Gastroesophageal sphincter (tissue), 4 donors: Measurements from ENCODE around the gene EIF5B. TPM values are rescaled to one million over a fixed set of nuclear protein-coding genes. Genes with fewer than 3 reads are reported as not detected.
"Not testable (repeated sequence)": the region's sequence is repeated elsewhere in the genome, so short reads cannot be mapped to it uniquely, and the experiment has no call there.

Experiments
- ATAC-seq: fragments of 150-250 bp; one replicate; pipeline ENCODE4 v1.9.1; 2016; ENCODE audit warnings: mild to moderate bottlenecking, moderate library complexity
- H3K27ac ChIP-seq, 4 donors: fragments of 200-600 bp; sonication (generic) in 3 of 4; 1 replicate in 3 of 4; 2 replicates in 1 of 4; pipeline ENCODE4 v1.5.1; 2016 to 2019
- H3K27me3 ChIP-seq: fragments of 200-600 bp; sonication (generic); one replicate; pipeline ENCODE4 v1.5.1; 2019
- H3K36me3 ChIP-seq, 2 donors: fragments of 200-600 bp; sonication (generic); one replicate each; pipeline ENCODE4 v1.5.1; 2019; ENCODE audit warnings: control low read depth in 1 of 2
- H3K4me1 ChIP-seq, 3 donors: fragments of 200-600 bp; sonication (generic); 1 replicate in 2 of 3; 2 replicates in 1 of 3; pipeline ENCODE4 v1.5.1; 2016 to 2019; ENCODE audit warnings: control low read depth in 2 of 3
- H3K4me3 ChIP-seq, 2 donors: fragments of 200-600 bp; sonication (generic); one replicate each; pipeline ENCODE4 v1.5.1; 2019; ENCODE audit warnings: mild to moderate bottlenecking in 1 of 2, moderate library complexity in 1 of 2
- H3K9me3 ChIP-seq, 3 donors: fragments of 200-600 bp; sonication (generic); one replicate each; pipeline ENCODE4 v1.5.1; 2017 to 2019; ENCODE audit warnings: control low read depth in 2 of 3
- EP300 ChIP-seq: sonication (generic); formaldehyde crosslinking; IDR thresholded peaks from one replicate; pipeline ENCODE4 v1.6.1; 2017; ENCODE audit warnings: antibody characterized with exemption, mild to moderate bottlenecking
- POLR2A ChIP-seq, 2 donors: fragments of 450-650 bp; IDR thresholded peaks; one replicate each; pipeline ENCODE4 v1.6.1; 2017; ENCODE audit warnings: antibody characterized with exemption in 2 of 2, mild to moderate bottlenecking in 2 of 2, moderate library complexity in 1 of 2
- POLR2AphosphoS5 ChIP-seq: sonication (generic); formaldehyde crosslinking; IDR thresholded peaks from one replicate; pipeline ENCODE4 v1.6.1; 2017; ENCODE audit warnings: antibody characterized with exemption
- WGBS, 2 donors: methylation state at CpG; one replicate each; pipeline ENCODE4 v1.1.5; 2018; ENCODE audit warnings: low coverage in 1 of 2; 5-methylcytosine and 5-hydroxymethylcytosine counted together
- total RNA-seq, 4 donors: library from RNA; depleted of rRNA; stranded (reverse); fragments of >200 nt; gene quantifications; one replicate each; pipeline ENCODE4 v1.1.0, GENCODE V29; 2016
- TF ChIP-seq, protein P1 (sequence below), 4 experiments: fragments of 200-600 bp in 2 of 4; fragments of 450-650 bp in 2 of 4; sonication (generic) in 1 of 4; IDR thresholded peaks; one replicate each; pipeline ENCODE4 v1.5.1; 2017 to 2019; ENCODE audit warnings: antibody characterized with exemption in 4 of 4, mild to moderate bottlenecking in 2 of 4, moderate library complexity in 2 of 4

Gene EIF5B
- total RNA-seq, 4 donors from 2014 or later: 36.8 to 55.4 (median 45.6) TPM

DNA sequence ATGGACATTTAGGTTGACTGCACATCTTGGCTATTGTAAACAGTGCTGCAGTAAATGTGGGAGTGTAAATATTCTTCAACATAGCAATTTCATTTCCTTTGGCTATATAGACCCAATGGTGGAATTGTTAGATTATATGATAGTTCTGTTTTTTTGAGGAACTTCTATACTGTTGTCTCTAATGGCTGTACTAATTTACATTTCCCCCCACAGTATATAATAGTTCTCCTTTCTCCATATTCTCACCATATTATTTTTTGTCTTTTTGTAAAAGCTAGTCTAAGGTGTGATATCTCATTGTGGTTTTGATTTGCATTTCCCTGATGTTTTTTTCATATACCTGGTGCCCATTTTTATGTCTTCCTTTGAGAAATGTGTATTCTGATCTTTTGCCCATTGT is 13.0 kb downstream of the EIF5B start:
- no peaks in the 10 kb centered on the region for H3K9me3 ChIP-seq
- no peak for ATAC-seq
- no peaks in the 10 kb centered on the region for H3K27me3 ChIP-seq
- no peak overlapping the region for H3K4me3 ChIP-seq
- peaks cover 0 to 4% (median 0%) of the 10 kb centered on the region in 3 donors for H3K4me1 ChIP-seq
- no peak overlapping the region for H3K27ac ChIP-seq
- no peaks in the 10 kb centered on the region for H3K36me3 ChIP-seq
- TF ChIP-seq, protein P1, sequence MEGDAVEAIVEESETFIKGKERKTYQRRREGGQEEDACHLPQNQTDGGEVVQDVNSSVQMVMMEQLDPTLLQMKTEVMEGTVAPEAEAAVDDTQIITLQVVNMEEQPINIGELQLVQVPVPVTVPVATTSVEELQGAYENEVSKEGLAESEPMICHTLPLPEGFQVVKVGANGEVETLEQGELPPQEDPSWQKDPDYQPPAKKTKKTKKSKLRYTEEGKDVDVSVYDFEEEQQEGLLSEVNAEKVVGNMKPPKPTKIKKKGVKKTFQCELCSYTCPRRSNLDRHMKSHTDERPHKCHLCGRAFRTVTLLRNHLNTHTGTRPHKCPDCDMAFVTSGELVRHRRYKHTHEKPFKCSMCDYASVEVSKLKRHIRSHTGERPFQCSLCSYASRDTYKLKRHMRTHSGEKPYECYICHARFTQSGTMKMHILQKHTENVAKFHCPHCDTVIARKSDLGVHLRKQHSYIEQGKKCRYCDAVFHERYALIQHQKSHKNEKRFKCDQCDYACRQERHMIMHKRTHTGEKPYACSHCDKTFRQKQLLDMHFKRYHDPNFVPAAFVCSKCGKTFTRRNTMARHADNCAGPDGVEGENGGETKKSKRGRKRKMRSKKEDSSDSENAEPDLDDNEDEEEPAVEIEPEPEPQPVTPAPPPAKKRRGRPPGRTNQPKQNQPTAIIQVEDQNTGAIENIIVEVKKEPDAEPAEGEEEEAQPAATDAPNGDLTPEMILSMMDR (IDR thresholded peaks at IDR 0.05): no peak
- no peak for TF ChIP-seq POLR2A (IDR thresholded peaks at IDR 0.05)
- no peak for TF ChIP-seq EP300
- no peak for TF ChIP-seq POLR2AphosphoS5

DNA sequence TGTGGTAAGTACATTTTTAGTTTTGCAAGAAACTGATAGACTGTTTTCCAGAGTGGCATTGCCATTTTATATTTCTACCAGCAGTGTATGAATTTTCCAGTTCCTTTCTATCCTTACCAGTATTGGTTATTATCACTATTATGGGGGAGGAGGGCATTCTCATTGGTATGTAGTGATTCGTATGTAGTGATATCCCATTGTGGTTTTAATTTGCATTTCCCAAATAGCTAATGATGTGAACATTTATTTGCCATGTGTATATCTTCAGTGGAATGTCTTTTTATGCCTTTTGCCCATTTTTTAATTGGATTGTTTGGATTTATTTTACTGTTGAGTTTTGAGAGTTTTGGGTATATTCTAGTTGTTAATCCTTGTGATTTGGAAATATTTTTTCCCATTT is 16.9 kb downstream of the EIF5B start:
- H3K27ac ChIP-seq: no peak overlapping the region
- 100% methylated on average over 1 of the region's 1 CpG; no CpG with 5 or more reads in 1 of the 2 donors for WGBS, 2 donors
- H3K27me3 ChIP-seq: no peaks in the 10 kb centered on the region
- peaks cover 0 to 20% (median 3%) of the 10 kb centered on the region in 3 donors for H3K4me1 ChIP-seq
- H3K4me3 ChIP-seq: no peak overlapping the region
- no peak for ATAC-seq
- TF ChIP-seq, protein P1 (IDR thresholded peaks at IDR 0.05): no peak
- no peak for TF ChIP-seq POLR2AphosphoS5
- TF ChIP-seq EP300: no peak
- TF ChIP-seq POLR2A (IDR thresholded peaks at IDR 0.05): no peak
- no peaks in the 10 kb centered on the region for H3K9me3 ChIP-seq
- no peaks in the 10 kb centered on the region for H3K36me3 ChIP-seq

DNA sequence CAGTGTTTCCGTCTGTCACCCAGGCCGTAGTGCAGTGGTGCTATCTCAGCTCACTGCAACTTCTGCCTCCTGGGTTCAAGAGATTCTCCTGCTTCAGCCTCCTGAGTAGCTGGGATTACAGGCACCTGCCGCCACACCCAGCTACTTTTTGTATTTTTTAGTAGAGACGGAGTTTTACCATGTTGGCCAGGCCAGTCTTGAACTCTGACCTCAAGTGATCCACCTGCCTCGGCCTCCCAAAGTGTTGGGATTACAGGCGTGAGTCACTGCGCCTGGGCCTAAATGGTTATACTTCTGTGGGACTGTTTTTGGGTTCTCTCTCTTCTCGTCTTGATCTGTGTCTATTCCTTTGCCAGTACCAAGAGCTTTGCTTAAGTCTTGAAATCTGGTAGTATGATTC is 17.6 kb downstream of the EIF5B start:
- H3K36me3 ChIP-seq, H3K9me3 ChIP-seq, ATAC-seq, H3K27ac ChIP-seq, H3K4me3 ChIP-seq, H3K27me3 ChIP-seq: not testable (repeated sequence)
- peaks cover 0 to 20% (median 3%) of the 10 kb centered on the region in 3 donors for H3K4me1 ChIP-seq
- WGBS, 2 donors: 94 to 95% methylated on average over 3 to 5 of the region's 8 CpGs

DNA sequence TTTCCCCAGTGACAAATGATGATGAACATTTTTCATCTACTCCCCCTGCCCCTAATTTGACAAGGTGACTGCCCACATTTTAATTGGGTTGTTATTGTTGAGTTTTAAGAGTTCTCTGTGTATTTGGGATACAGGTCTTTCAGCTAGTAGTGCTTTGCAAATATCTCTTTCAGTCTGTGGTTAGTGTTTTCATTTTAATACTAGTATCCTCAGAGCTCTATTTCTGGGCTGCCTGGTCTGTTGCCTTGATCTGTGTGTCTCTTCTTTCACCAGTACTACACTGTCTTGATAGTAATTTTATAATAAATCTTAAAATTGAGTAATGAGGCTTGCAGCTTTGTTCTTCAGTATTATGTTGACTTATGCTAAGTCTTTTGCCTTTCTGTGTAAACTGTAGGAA is 19.7 kb downstream of the EIF5B start:
- H3K4me1 ChIP-seq: peaks cover 0 to 16% (median 3%) of the 10 kb centered on the region in 3 donors
- peaks cover 0 to 10% of the 10 kb centered on the region in 2 donors for H3K36me3 ChIP-seq
- H3K9me3 ChIP-seq: no peaks in the 10 kb centered on the region
- no peak overlapping the region for H3K4me3 ChIP-seq
- TF ChIP-seq, protein P1 (IDR thresholded peaks at IDR 0.05): no peak
- H3K27me3 ChIP-seq: no peaks in the 10 kb centered on the region
- no peak overlapping the region for H3K27ac ChIP-seq
- no peak for ATAC-seq

DNA sequence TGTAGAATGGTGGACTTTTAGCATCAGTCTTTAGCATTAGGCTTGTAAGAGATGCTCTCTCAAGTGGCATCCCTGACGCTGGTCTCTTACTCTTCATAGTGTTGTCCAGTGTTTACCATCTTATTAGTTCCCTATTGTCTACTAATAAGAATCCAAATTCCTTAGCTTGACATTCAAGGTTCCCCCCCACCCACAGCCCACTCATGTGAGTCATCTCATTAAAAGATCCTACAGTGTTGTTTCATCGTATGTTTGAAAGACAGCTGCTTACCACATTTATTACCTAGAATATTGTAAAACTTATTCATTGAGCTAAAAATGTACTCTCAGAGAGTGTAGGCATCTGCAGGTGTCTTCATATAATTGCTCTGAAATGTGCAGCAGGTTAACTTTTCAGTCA is 28.5 kb downstream of the EIF5B start:
- Histone ChIP-seq H3K27ac (no peak overlapping the region), H3K27me3 (no peaks in the 10 kb centered on the region), H3K4me3 (no peak overlapping the region), H3K4me1 (no peaks in the 10 kb centered on the region), H3K9me3 (no peaks in the 10 kb centered on the region), H3K36me3 (peaks cover 0 to 96% of the 10 kb centered on the region in 2 donors)
- 36 to 100% methylated on average over 1 to 2 of the region's 2 CpGs for WGBS, 2 donors
- TF ChIP-seq POLR2A (IDR thresholded peaks at IDR 0.05) (no peak), EP300 (no peak), POLR2AphosphoS5 (no peak)
- TF ChIP-seq, protein P1 (IDR thresholded peaks at IDR 0.05): no peak
- no peak for ATAC-seq

DNA sequence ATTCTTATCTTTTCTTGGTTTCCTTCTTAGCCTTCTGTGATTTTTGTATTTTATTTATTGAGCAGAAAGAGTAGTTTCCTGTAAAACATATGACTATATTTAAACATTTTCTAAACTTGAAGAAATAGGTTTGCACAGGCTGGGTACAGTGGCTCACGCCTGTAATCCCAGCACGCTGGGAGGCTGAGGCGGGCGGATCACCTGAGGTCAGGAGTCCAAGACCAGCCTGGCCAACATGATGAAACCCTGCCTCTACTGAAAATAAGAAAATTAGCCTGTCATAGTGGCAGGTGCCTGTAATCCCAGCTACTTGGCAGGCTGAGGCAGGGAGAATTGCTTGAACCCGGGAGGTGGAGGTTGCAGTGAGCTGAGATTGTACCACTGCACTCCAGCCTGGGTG is 31.7 kb downstream of the EIF5B start:
- H3K9me3 ChIP-seq, ATAC-seq, H3K4me3 ChIP-seq, H3K27me3 ChIP-seq, H3K4me1 ChIP-seq, H3K27ac ChIP-seq: not testable (repeated sequence)
- WGBS, 2 donors: 96 to 100% methylated on average over 3 to 5 of the region's 5 CpGs
- peaks cover 0 to 100% of the 10 kb centered on the region in 2 donors for H3K36me3 ChIP-seq
